ENCODE data around the gene GSN. TPM values are rescaled to one million over a fixed set of nuclear protein-coding genes. Genes with fewer than 3 reads are reported as not detected.

Gene GSN
- total RNA-seq (2021; fragmentation: NEBNext Ultra II Directional; extraction: Animal tissue kit (Norgen Biotek cat#: 25700)) (49.7 and 52.3 TPM in 2 replicates), polyA plus RNA-seq (2011; rRNA removed) (94.5 and 107 TPM in 2 replicates), polyA minus RNA-seq (2011; rRNA and poly(A)+ RNA removed) (113 and 127 TPM in 2 replicates)
- 101 TPM for polyA plus RNA-seq (2011; cell fraction: cytosol; rRNA removed)
- 135 TPM for polyA plus RNA-seq (2011; cell fraction: nucleus; rRNA removed)
- polyA plus RNA-seq (2012, experiment 1 of 2): 54.3 to 109 TPM (median 91.7 TPM) in 4 replicates
- polyA plus RNA-seq (2012, experiment 2 of 2): 62.4 TPM
- 15.2 TPM for polyA plus RNA-seq (2013, experiment 1 of 2)
- polyA plus RNA-seq (2013, experiment 2 of 2): 14.2 TPM
- polyA minus RNA-seq (2011; cell fraction: cytosol; rRNA and poly(A)+ RNA removed): 70.7 TPM
- polyA minus RNA-seq (2011; cell fraction: nucleus; rRNA and poly(A)+ RNA removed): 53.4 TPM
- long read RNA-seq, experiment 1, partial matches to known transcripts: 24 of 30 reads
- long read RNA-seq, experiment 1, other reads (novel, unspliced or antisense): 5 of 30 reads
- long read RNA-seq, experiment 2, partial matches to known transcripts: 0 of 3 reads
- long read RNA-seq, experiment 2, other reads (novel, unspliced or antisense): 3 of 3 reads

DNA sequence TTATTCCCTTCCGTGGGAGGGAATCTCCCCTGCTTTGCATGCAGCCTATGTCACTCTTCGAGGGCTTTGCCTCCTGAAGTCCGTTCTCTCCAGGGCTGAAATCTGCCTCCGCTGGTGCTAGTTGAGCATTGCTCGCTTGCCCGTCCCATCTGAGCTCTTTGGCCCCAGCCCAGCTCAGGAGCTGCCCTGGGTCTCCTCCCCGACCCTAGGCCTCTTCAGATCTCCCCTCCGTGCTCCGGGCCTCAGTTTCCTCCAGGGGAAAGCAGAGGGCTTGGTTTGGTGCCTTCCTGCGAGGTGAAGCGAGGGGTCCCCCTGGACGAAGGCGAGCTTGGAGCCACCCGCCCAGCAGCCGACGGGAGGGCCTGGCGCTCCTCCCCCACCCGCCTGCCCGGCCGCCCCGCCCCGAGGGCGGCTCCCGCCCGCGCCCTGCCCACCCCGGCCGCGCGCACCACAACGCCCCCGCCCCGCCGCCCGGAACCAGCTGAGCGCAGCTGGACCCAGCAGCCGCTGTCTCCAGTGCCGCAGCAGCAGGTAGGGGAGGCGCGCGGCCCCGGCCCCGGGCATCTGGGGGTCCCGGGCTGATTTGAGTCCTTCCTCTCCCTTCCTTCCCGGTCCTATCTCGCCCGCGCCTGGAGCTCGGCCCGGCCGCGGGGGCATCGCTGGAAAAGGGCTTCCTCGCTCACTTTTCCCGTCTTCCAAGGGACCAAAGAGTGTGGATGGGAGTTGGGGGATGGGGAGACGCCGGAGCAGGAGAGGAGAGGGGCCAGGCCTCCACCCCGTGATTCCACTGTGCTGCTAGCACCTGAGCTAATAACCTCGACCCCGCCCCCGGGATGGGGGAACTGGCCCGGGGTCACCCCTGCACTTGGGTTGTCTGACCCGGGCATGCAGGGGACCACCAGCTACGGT is at the start of gene GSN:
GSN (plus strand) TSS at position 474 of the 909 bp plus-strand sequence. CDS start 33,810 bp downstream, outside the sequence.
- peaks cover 16% of the 10 kb centered on the region for H3K23me2 ChIP-seq (ENCODE audit: low read depth, low read length)
- no peaks in the 10 kb centered on the region for H3K9me3 ChIP-seq (ENCODE audit: insufficient read depth in 2 of 2, low read depth in 1 of 2, low read length in 1 of 2)
- no peak within 1 kb of the TSS for H3K4ac ChIP-seq (replicated peaks; ENCODE audit: insufficient read length, low read depth, low read length)
- H4K91ac ChIP-seq (replicated peaks; ENCODE audit: insufficient read length, low read length): peak within 1 kb of the TSS; percentile 69
- FAIRE-seq (no peak), DNase-seq (ENCODE audit: low read depth in 1 of 2, low spot score in 2 of 2) (peak in 1 of 2 experiments; percentile 86)
- peaks cover 4 to 31% (median 12%) of the 10 kb centered on the region in 4 experiments for H3K4me1 ChIP-seq (replicated peaks in 1 of 4; ENCODE audit: control insufficient read depth in 3 of 4, insufficient read depth in 4 of 4, low read length in 3 of 4)
- peaks cover 0 to 30% (median 22%) of the 10 kb centered on the region in 4 experiments; a peak in 6 of 7 replicates for H3K27me3 ChIP-seq (replicated peaks in 1 of 4; ENCODE audit: control insufficient read depth in 3 of 4, extremely low read depth in 1 of 4, insufficient read depth in 3 of 4, low read length in 3 of 4)
- H2BK12ac ChIP-seq (ENCODE audit: low read depth, low read length): peak within 1 kb of the TSS; percentile 39
- peak within 1 kb of the TSS; percentile 65 for H4K5ac ChIP-seq (ENCODE audit: insufficient read length, low read depth, low read length)
- WGBS, 2 experiments (ENCODE audit: extremely low coverage in 1 of 2, insufficient coverage in 1 of 2, insufficient read length in 1 of 2, insufficient replicate concordance in 2 of 2, low coverage in 1 of 2, low lambda C conversion rate in 2 of 2, missing lambda C conversion rate in 1 of 2): 3% methylated on average over 26 of the region's 64 CpGs; no CpG with 5 or more reads in 1 of the 2 experiments
- peak within 1 kb of the TSS; percentile 79; the same call in 1 of the 2 replicates for H2AFZ ChIP-seq (ENCODE audit: low read length)
- ChIA-PET POLR2A (ENCODE audit: partially characterized antibody) (interaction anchor here (1.3 to 2.6 kb wide), 6 partner anchors 15 to 54 kb away, joined by 5 to 19 read pairs (median 6); no protein-coding TSS in a partner anchor), CTCF (ENCODE audit: partially characterized antibody) (interaction anchor here (0.8 to 6.1 kb wide), 24 partner anchors 9 to 348 kb away, joined by 3 to 53 read pairs (median 4); no protein-coding TSS in a partner anchor)
- no peaks in the 10 kb centered on the region for H4K20me1 ChIP-seq (replicated peaks in 1 of 2; ENCODE audit: control insufficient read depth in 1 of 2, insufficient read depth in 2 of 2, low read length in 2 of 2)
- H3K56ac ChIP-seq (replicated peaks; ENCODE audit: insufficient read length, low read depth, low read length): no peak within 1 kb of the TSS
- no peak within 1 kb of the TSS for H3K23ac ChIP-seq (ENCODE audit: insufficient read length)
- no peak within 1 kb of the TSS for H3K27ac ChIP-seq (ENCODE audit: low read depth, low read length)
- H3K36me3 ChIP-seq (ENCODE audit: control insufficient read depth in 2 of 4, insufficient read depth in 4 of 4, low read length in 3 of 4): no peaks in the 10 kb centered on the region
- peak within 1 kb of the TSS; percentile 63 to 94 (median 72) for H3K4me3 ChIP-seq (ENCODE audit: extremely low read depth in 1 of 4, insufficient read depth in 2 of 4, low read depth in 3 of 4, low read length in 4 of 4)
- no peak within 1 kb of the TSS for H2BK120ac ChIP-seq (replicated peaks; ENCODE audit: low read depth, low read length)
- H3K79me1 ChIP-seq (ENCODE audit: low read depth, low read length): no peaks in the 10 kb centered on the region
- H3K79me2 ChIP-seq (ENCODE audit: control insufficient read depth in 1 of 2, insufficient read depth in 2 of 2, low read length in 2 of 2): peaks cover 0 to 5% of the 10 kb centered on the region in 2 experiments; a peak in 1 of 4 replicates
- H3K4me2 ChIP-seq (ENCODE audit: insufficient read depth in 1 of 2, low read depth in 2 of 2, low read length in 2 of 2): peak within 1 kb of the TSS; percentile 91 to 93
- no peak within 1 kb of the TSS for H3K14ac ChIP-seq (ENCODE audit: insufficient read length)
- no peak within 1 kb of the TSS; the same call in 1 of the 2 replicates for H2BK15ac ChIP-seq (ENCODE audit: low read length)
- peak within 1 kb of the TSS; percentile 94 for H3K18ac ChIP-seq (ENCODE audit: extremely low read depth, low read length)
- no peak within 1 kb of the TSS for H2AK5ac ChIP-seq (ENCODE audit: low read depth, low read length)
- H4K8ac ChIP-seq (ENCODE audit: extremely low read depth, insufficient read depth, low read length): peak within 1 kb of the TSS; percentile 95
- H2BK5ac ChIP-seq (ENCODE audit: low read depth, low read length): peak within 1 kb of the TSS; percentile 44; the same call in 1 of the 2 replicates
- 0 out of 2 replicates have a peak within 1 kb of the TSS, but pooled peaks have one; percentile 18 for H2BK20ac ChIP-seq (ENCODE audit: low read length)
- H3K9ac ChIP-seq (replicated peaks in 1 of 4; ENCODE audit: extremely low read depth in 1 of 4, low read depth in 3 of 4, low read length in 3 of 4): peak within 1 kb of the TSS in 3 of 4 experiments; percentile 22 to 55 (median 47); a peak in 5 of 7 replicates
- 0 out of 3 replicates have a peak, but pooled peaks of 1 of the 2 experiments have one; percentile 8 for TF ChIP-seq POLR2A (IDR thresholded peaks at IDR 0.05; ENCODE audit: control extremely low read depth in 1 of 2, low read depth in 2 of 2, low read length in 2 of 2)
- TF ChIP-seq BRCA1 (IDR thresholded peaks at IDR 0.05; ENCODE audit: low read depth, low read length): no peak
- 0 out of 4 replicates have a peak, but pooled peaks of 1 of the 2 experiments have one; percentile 48 for TF ChIP-seq SIN3A (conservative IDR thresholded peaks at IDR 0.05 in 1 of 2, IDR thresholded peaks at IDR 0.05 in 1 of 2; ENCODE audit: low read depth in 1 of 2, low read length in 2 of 2)
- peak; percentile 52 for TF ChIP-seq TAF1 (IDR thresholded peaks at IDR 0.05; ENCODE audit: low read depth, low read length)
- TF ChIP-seq TEAD4 (IDR thresholded peaks at IDR 0.05; ENCODE audit: low read depth, low read length): no peak
- TF ChIP-seq BACH1 (IDR thresholded peaks at IDR 0.05; ENCODE audit: low read length): no peak
- TF ChIP-seq, protein P1, sequence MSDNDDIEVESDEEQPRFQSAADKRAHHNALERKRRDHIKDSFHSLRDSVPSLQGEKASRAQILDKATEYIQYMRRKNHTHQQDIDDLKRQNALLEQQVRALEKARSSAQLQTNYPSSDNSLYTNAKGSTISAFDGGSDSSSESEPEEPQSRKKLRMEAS (IDR thresholded peaks at IDR 0.05): 0 out of 2 replicates have a peak, but pooled peaks have one; percentile 25

Measured in H1 (cell line).